ENCODE results near the gene TTBK1. TPM values are rescaled to one million over a fixed set of nuclear protein-coding genes. Genes with fewer than 3 reads are reported as not detected.

TTBK1 gene
- total RNA-seq, 6 donors from 2014 or later = 0.06 to 0.20 (median 0.11) TPM; not detected in 2

GRCh38 chr6:43221046-43221972 lies 22.0 kb upstream of the TTBK1 start:
- Histone ChIP-seq H3K27me3 (no peaks in the 10 kb centered on the region), H3K4me3 (no peak overlapping the region), H3K27ac (no peak overlapping the region), H3K4me1 (peaks cover 0 to 8% (median 7%) of the 10 kb centered on the region in 4 donors), H3K36me3 (peaks cover 0 to 60% (median 33%) of the 10 kb centered on the region in 4 donors), H3K9me3 (no peaks in the 10 kb centered on the region)
- no peak for TF ChIP-seq CTCF (IDR thresholded peaks at IDR 0.05)
- no peak for TF ChIP-seq POLR2AphosphoS5 (IDR thresholded peaks at IDR 0.05)
- TF ChIP-seq POLR2A (IDR thresholded peaks at IDR 0.05) = no peak
- TF ChIP-seq EP300 (IDR thresholded peaks at IDR 0.05) = no peak
- DNase-seq (peak in 1 of 2 donors; percentile 34), ATAC-seq (ENCODE audit: low FRiP score in 2 of 2) (no peak)
- 85 to 91% methylated on average over 19 to 20 of the region's 20 CpGs for WGBS, 2 donors

GRCh38 chr6:43222418-43223059 lies 20.7 kb upstream of the TTBK1 start:
- no peaks in the 10 kb centered on the region for H3K9me3 ChIP-seq
- H3K4me1 ChIP-seq = peaks cover 0 to 8% (median 7%) of the 10 kb centered on the region in 4 donors
- 90 to 92% methylated on average over 14 to 15 of the region's 15 CpGs for WGBS, 2 donors
- ATAC-seq (ENCODE audit: low FRiP score in 2 of 2) (no peak), DNase-seq (peak in 1 of 2 donors; percentile 39)
- H3K27ac ChIP-seq = no peak overlapping the region
- TF ChIP-seq EP300 (IDR thresholded peaks at IDR 0.05) (no peak), POLR2AphosphoS5 (IDR thresholded peaks at IDR 0.05) (no peak), CTCF (IDR thresholded peaks at IDR 0.05) (no peak), POLR2A (IDR thresholded peaks at IDR 0.05) (no peak)
- no peak overlapping the region for H3K4me3 ChIP-seq
- no peaks in the 10 kb centered on the region for H3K27me3 ChIP-seq
- H3K36me3 ChIP-seq = peaks cover 0 to 48% (median 30%) of the 10 kb centered on the region in 4 donors

GRCh38 chr6:43223175-43223574 lies 20.1 kb upstream of the TTBK1 start:
- no peak for TF ChIP-seq POLR2A (IDR thresholded peaks at IDR 0.05)
- Histone ChIP-seq H3K4me1 (peaks cover 0 to 8% (median 7%) of the 10 kb centered on the region in 4 donors), H3K27ac (no peak overlapping the region), H3K27me3 (no peaks in the 10 kb centered on the region), H3K4me3 (no peak overlapping the region), H3K9me3 (no peaks in the 10 kb centered on the region), H3K36me3 (peaks cover 0 to 45% (median 28%) of the 10 kb centered on the region in 4 donors)
- 91 to 93% methylated on average over 6 to 14 of the region's 14 CpGs for WGBS, 2 donors
- peak in 1 of 2 donors; percentile 58 for DNase-seq
- ATAC-seq (ENCODE audit: low FRiP score in 2 of 2) = no peak

GRCh38 chr6:43226192-43226851 lies 17.0 kb upstream of the TTBK1 start:
- Histone ChIP-seq H3K27ac (no peak overlapping the region), H3K9me3 (no peaks in the 10 kb centered on the region), H3K4me1 (peaks cover 0 to 24% (median 15%) of the 10 kb centered on the region in 4 donors), H3K27me3 (no peaks in the 10 kb centered on the region), H3K4me3 (no peak overlapping the region), H3K36me3 (peaks cover 0 to 22% (median 13%) of the 10 kb centered on the region in 4 donors)
- TF ChIP-seq POLR2AphosphoS5 (IDR thresholded peaks at IDR 0.05) (no peak), EP300 (IDR thresholded peaks at IDR 0.05) (no peak), POLR2A (IDR thresholded peaks at IDR 0.05) (no peak), CTCF (IDR thresholded peaks at IDR 0.05) (no peak)
- ATAC-seq (ENCODE audit: low FRiP score in 2 of 2) = no peak
- no peak for DNase-seq
- 91 to 93% methylated on average over 10 to 11 of the region's 11 CpGs for WGBS, 2 donors

Data from upper lobe of left lung (tissue), 6 donors.